Measurements from ENCODE around the gene PABPC1L. TPM values are rescaled to one million over a fixed set of nuclear protein-coding genes. Genes with fewer than 3 reads are reported as not detected.
"Not testable (repeated sequence)": the region's sequence is repeated elsewhere in the genome, so short reads cannot be mapped to it uniquely, and the experiment has no call there.

PABPC1L gene
- 10 to 100 TPM in 1 of 4 donors, 1 to 10 TPM in 3; 2.2 to 13.5 (median 3.2) TPM for total RNA-seq

DNA sequence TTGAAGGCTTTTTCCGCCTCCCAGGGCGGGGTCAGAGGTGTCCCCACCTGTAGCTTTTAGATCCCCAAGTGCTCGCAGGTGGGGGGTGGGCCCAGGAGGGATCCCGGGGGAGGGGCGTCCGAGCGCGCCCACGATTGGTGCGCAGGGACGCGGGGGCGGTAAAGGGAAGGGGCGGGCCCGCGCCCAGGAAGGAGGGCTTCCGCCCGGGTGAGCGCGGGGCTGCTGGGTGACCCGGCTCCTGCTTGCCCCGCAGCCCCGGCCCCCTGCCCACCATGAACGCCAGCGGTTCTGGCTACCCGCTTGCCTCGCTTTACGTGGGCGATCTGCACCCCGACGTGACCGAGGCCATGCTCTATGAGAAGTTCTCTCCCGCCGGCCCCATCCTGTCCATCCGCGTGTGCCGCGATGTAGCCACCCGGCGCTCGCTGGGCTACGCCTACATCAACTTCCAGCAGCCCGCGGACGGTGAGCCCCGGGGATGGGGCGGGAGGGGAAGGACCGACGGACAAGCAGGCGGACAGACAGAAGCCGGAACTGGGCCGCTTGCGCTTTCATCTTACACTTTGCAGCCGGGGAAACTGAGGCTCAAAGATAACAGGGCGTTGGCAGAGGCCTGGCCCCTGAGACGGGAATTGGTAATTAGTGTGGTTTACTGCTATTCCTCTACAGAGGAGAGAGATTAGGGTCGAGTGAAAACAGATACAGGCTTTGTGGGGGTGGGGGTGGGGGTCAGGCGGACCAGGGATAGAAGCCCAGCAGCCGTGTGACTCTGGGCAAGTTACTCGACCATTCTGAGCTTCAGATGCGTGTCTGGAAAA, at the start of gene PABPC1L:
Gene PABPC1L, plus strand, starts transcription at position 189 of the 818 bp plus-strand sequence. Its CDS starts 84 bp downstream, at position 273.
- 0 to 8% methylated on average over 1 to 6 of the region's 61 CpGs for WGBS, 2 donors (ENCODE audit: low coverage in 1 of 2)
- H3K36me3 ChIP-seq: peaks cover 0 to 47% of the 10 kb centered on the region in 2 donors
- H3K27ac ChIP-seq: peak within 1 kb of the TSS in 1 of 4 donors; percentile 30
- H3K4me1 ChIP-seq: peaks cover 0 to 20% (median 4%) of the 10 kb centered on the region in 3 donors
- peak in 1 of 2 donors; percentile 18 for TF ChIP-seq POLR2A (IDR thresholded peaks at IDR 0.05)
- TF ChIP-seq EP300 (IDR thresholded peaks at IDR 0.05): no peak
- peak; percentile 89 for ATAC-seq
- H3K9me3 ChIP-seq: no peaks in the 10 kb centered on the region
- peak within 1 kb of the TSS; percentile 56 to 67 for H3K4me3 ChIP-seq
- no peaks in the 10 kb centered on the region for H3K27me3 ChIP-seq

DNA sequence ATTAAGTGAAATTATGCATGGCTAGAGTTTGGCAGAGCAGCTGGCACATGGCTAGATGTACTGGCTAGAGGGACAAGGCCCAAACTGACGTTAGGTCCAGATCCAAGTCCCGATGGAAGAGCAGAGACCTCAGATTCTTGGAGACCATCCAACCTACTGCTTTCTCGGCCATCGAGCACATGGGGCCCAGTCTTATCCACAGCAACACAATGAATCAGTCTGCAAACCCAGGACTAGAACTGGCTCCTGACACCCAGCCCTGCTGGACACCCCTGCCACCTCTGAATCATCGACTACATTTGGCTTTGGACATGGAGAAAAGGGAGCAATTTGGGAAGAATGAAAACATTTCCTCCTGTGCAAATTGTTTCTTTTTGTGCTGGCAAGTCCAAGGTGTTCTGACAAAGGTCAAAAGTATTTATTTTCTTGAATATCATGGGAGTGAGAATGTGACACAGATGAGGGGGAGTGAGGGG, 48.3 kb upstream of the PABPC1L start:
- Histone ChIP-seq H3K27me3 (no peaks in the 10 kb centered on the region), H3K27ac (peak overlapping the region in 3 of 4 donors; percentile 79 to 87 (median 81)), H3K9me3 (no peaks in the 10 kb centered on the region), H3K36me3 (no peaks in the 10 kb centered on the region), H3K4me1 (peaks cover 14 to 76% (median 19%) of the 10 kb centered on the region in 3 donors), H3K4me3 (no peak overlapping the region)
- TF ChIP-seq EP300 (IDR thresholded peaks at IDR 0.05) (no peak), POLR2A (IDR thresholded peaks at IDR 0.05) (no peak), POLR2AphosphoS5 (IDR thresholded peaks at IDR 0.05) (peak; percentile 73)
- TF ChIP-seq, protein P1, sequence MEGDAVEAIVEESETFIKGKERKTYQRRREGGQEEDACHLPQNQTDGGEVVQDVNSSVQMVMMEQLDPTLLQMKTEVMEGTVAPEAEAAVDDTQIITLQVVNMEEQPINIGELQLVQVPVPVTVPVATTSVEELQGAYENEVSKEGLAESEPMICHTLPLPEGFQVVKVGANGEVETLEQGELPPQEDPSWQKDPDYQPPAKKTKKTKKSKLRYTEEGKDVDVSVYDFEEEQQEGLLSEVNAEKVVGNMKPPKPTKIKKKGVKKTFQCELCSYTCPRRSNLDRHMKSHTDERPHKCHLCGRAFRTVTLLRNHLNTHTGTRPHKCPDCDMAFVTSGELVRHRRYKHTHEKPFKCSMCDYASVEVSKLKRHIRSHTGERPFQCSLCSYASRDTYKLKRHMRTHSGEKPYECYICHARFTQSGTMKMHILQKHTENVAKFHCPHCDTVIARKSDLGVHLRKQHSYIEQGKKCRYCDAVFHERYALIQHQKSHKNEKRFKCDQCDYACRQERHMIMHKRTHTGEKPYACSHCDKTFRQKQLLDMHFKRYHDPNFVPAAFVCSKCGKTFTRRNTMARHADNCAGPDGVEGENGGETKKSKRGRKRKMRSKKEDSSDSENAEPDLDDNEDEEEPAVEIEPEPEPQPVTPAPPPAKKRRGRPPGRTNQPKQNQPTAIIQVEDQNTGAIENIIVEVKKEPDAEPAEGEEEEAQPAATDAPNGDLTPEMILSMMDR (IDR thresholded peaks at IDR 0.05): no peak
- WGBS, 2 donors (ENCODE audit: low coverage in 1 of 2): 10 to 38% methylated on average over 1 of the region's 5 CpGs
- ATAC-seq: peak; percentile 94

DNA sequence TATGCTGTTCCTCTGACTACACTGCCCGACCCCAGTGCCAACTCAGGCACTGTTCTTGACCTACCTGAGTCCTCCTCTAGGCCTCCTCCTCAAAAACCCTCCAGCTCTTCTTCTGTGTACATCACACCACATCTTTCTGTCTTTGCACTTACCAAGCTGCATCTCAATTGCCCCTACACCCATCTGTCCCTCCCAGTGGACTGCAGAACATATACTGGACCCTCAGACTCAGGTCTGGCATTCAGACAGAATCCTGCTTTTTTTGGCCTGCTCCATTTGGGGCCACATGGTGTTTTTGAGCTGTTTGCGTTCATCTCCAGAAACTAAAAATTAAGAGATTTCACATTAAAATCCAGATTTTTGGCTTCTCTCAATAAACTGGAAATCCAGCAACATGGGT, 47.6 kb upstream of the PABPC1L start:
- TF ChIP-seq, protein P1 (IDR thresholded peaks at IDR 0.05): no peak
- TF ChIP-seq POLR2A (IDR thresholded peaks at IDR 0.05) (no peak), POLR2AphosphoS5 (IDR thresholded peaks at IDR 0.05) (no peak), EP300 (IDR thresholded peaks at IDR 0.05) (no peak)
- peaks cover 14 to 76% (median 19%) of the 10 kb centered on the region in 3 donors for H3K4me1 ChIP-seq
- WGBS, 2 donors (ENCODE audit: low coverage in 1 of 2): 72 to 79% methylated on average over 2 of the region's 2 CpGs
- no peaks in the 10 kb centered on the region for H3K36me3 ChIP-seq
- peak overlapping the region; percentile 3 to 87 (median 80) for H3K27ac ChIP-seq
- ATAC-seq: no peak
- no peaks in the 10 kb centered on the region for H3K27me3 ChIP-seq
- no peak overlapping the region for H3K4me3 ChIP-seq
- H3K9me3 ChIP-seq: no peaks in the 10 kb centered on the region

DNA sequence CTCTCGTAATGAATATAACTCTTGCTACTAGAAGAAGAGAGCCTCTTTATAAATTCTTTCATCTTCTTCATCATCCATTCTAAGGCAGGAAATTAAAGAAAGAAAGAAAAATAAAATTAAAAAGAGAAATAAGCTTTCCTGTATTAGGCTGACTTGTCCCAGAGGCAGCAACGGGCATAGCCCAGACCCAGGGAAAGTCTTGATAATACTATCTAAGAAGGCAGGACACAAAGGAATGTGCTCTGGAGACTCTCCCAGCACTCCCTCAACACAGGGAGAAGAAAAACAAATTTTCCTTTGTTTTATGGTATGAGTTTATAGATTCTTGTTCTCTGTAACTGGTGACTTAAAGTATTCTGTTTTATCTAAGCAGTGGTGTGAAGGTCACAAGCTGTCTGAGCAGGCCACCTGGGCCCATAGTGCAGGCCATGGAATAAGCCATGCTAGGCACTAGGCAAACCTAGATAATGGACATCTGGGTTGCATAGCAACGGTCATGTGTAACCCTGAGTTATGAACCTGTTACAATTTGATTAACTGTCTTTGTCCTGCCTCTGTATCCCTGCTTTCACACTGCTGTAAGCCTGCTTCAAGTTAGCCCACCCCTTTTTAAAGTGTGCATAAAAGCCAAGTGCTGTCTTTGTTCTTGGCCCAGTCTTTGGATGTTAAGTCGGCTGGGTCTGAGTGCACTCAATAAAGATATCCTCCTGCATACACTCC, 46.3 kb upstream of the PABPC1L start:
- not testable (repeated sequence) for H3K4me3 ChIP-seq, H3K36me3 ChIP-seq, ATAC-seq, H3K27me3 ChIP-seq, H3K9me3 ChIP-seq
- 58 to 65% methylated on average over 3 to 4 of the region's 4 CpGs for WGBS, 2 donors (ENCODE audit: low coverage in 1 of 2)
- Histone ChIP-seq H3K4me1 (peaks cover 14 to 70% (median 19%) of the 10 kb centered on the region in 3 donors), H3K27ac (peak overlapping the region in 2 of 4 donors; percentile 23 to 81)

DNA sequence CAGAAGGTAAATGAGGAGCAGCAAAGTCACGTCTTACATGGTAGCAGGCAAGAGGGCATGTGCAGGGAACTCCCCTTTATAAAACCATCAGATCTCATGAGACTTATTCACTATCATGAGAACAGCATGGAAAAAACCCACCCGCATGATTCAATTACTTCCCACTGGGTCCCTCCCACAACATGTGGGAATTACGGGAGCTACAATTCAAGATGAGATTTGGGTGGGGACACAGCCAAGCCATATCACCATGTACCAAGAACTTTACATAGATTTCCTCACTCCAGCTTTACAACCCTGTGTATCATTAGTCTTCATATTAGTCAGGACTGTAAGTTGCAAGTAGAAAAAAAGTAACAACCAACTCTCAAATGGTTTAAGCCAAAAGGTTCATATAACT, 45.4 kb upstream of the PABPC1L start:
- not testable (repeated sequence) for H3K27me3 ChIP-seq, ATAC-seq, H3K4me3 ChIP-seq, H3K9me3 ChIP-seq, H3K36me3 ChIP-seq, H3K27ac ChIP-seq
- WGBS, 2 donors (ENCODE audit: low coverage in 1 of 2): 81 to 100% methylated on average over 2 to 3 of the region's 3 CpGs
- H3K4me1 ChIP-seq: peaks cover 14 to 60% (median 19%) of the 10 kb centered on the region in 3 donors

DNA sequence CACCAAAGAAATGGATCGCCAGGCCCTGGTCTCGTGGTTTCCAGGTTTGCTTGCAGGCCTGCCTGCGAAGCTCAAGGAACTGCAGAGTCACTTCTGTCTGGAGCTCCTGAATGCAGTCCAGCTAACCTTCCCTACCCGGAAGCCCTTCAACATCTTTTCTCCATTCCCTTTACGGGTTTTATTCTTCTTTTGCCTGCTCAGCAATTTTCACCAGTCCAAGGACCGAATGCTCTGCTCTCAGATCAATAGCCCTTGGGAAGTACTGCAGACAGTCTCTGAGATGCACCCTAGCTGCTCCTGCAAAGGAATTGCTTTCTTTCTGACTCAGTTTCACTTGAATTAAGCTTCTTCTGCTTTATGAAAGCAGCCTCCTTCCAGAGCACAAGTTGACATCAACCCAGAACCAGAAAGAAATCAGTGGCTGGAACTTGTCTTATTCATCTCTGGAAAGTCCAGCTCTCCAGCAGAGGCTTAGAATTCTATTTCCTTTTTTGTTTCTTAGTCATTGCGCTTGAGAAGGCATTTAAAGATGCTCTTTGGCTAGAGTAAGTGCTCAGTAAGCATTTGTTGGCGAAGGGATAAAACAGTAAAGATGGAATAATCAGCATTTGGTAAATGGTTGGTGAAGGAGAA, 43.0 kb upstream of the PABPC1L start:
- Histone ChIP-seq H3K4me3 (no peak overlapping the region), H3K27me3 (no peaks in the 10 kb centered on the region), H3K27ac (no peak overlapping the region), H3K4me1 (peaks cover 8 to 39% (median 13%) of the 10 kb centered on the region in 3 donors), H3K36me3 (no peaks in the 10 kb centered on the region), H3K9me3 (no peaks in the 10 kb centered on the region)
- 55 to 65% methylated on average over 6 to 7 of the region's 8 CpGs for WGBS, 2 donors (ENCODE audit: low coverage in 1 of 2)
- no peak for TF ChIP-seq POLR2A (IDR thresholded peaks at IDR 0.05)
- no peak for TF ChIP-seq POLR2AphosphoS5 (IDR thresholded peaks at IDR 0.05)
- TF ChIP-seq, protein P1 (IDR thresholded peaks at IDR 0.05): no peak
- no peak for TF ChIP-seq EP300 (IDR thresholded peaks at IDR 0.05)
- no peak for ATAC-seq
